ENCODE data around the gene DPH7.
"Not testable (repeated sequence)": the region's sequence is repeated elsewhere in the genome, so short reads cannot be mapped to it uniquely, and the experiment has no call there.

The DPH7 gene

GRCh38 chr9:137578518-137579258 lies at the start of gene DPH7:
Gene DPH7 (minus strand): TSS chr9:137578925. CDS start chr9:137578777, 148 bp downstream.
- peak; percentile 99 for DNase-seq

GRCh38 chr9:137627406-137627805 lies 48.7 kb upstream of the DPH7 start:
- DNase-seq, result not testable (repeated sequence)

- no peak for DNase-seq
These were observed 47.7 kb upstream of the DPH7 start for GRCh38 chr9:137626464-137626863.

- DNase-seq, result not testable (repeated sequence)
These were observed 43.5 kb upstream of the DPH7 start for GRCh38 chr9:137622211-137622610.

GRCh38 chr9:137621131-137621757 lies 42.5 kb upstream of the DPH7 start:
- DNase-seq, result no peak

- no peak for DNase-seq
These were observed 41.9 kb upstream of the DPH7 start for GRCh38 chr9:137620581-137620980.

- DNase-seq, result no peak
These were observed 41.3 kb upstream of the DPH7 start for GRCh38 chr9:137620048-137620405.

- DNase-seq, result peak; percentile 35
These were observed 40.7 kb upstream of the DPH7 start for GRCh38 chr9:137619240-137620047.

- DNase-seq, result peak; percentile 87
These were observed 39.7 kb upstream of the DPH7 start, which contains the start of gene EHMT1 for GRCh38 chr9:137618105-137619067. Gene EHMT1 (plus strand): TSS chr9:137619005. CDS start chr9:137619029, 24 bp downstream.

- DNase-seq, result no peak
These were observed 36.7 kb upstream of the DPH7 start for GRCh38 chr9:137615387-137615871.

GRCh38 chr9:137614631-137615386 lies 36.1 kb upstream of the DPH7 start:
- DNase-seq, result no peak

- no peak for DNase-seq
These were observed 35.2 kb upstream of the DPH7 start for GRCh38 chr9:137613738-137614523.

GRCh38 chr9:137613259-137613658 lies 34.5 kb upstream of the DPH7 start:
- DNase-seq, result no peak

- DNase-seq, result no peak
These were observed 34.0 kb upstream of the DPH7 start for GRCh38 chr9:137612741-137613142.

- DNase-seq, result peak; percentile 34
These were observed 33.2 kb upstream of the DPH7 start for GRCh38 chr9:137611623-137612609.

- no peak for DNase-seq
These were observed 32.2 kb upstream of the DPH7 start for GRCh38 chr9:137610944-137611343.

GRCh38 chr9:137607141-137607857 lies 28.6 kb upstream of the DPH7 start:
- no peak for DNase-seq

- no peak for DNase-seq
These were observed 28.0 kb upstream of the DPH7 start for GRCh38 chr9:137606734-137607138.

All from stimulated activated CD4-positive, alpha-beta T cell treated with anti-CD3 and anti-CD28 coated beads, Interleukin-4, amount 100 ng/mL, for 1 hour (primary cell).